ENCODE data around the gene RGS3. TPM values are rescaled to one million over a fixed set of nuclear protein-coding genes. Genes with fewer than 3 reads are reported as not detected.

Gene RGS3
- total RNA-seq (2021; ENCODE audit: unreplicated experiment) (39.4 TPM), Bru-seq, nascent RNA (percentile 76 among the genes with signal in this experiment), BruChase-seq, experiment 1, labeled RNA remaining after a 6-hour chase (percentile 57 among the genes with signal in this experiment), BruChase-seq, experiment 2, labeled RNA remaining after a 2-hour chase (percentile 67 among the genes with signal in this experiment)
- polyA plus RNA-seq (2012): 35.0 and 42.5 TPM in 2 replicates
- long read RNA-seq, full-length matches to known transcripts: 15 of 48 reads
- long read RNA-seq, partial matches to known transcripts: 8 of 48 reads
- long read RNA-seq, other reads (novel, unspliced or antisense): 25 of 48 reads

GRCh38 chr9:113463418-113464285 is at the start of gene RGS3:
Gene RGS3 (plus strand): TSS chr9:113463727. CDS start chr9:113463803, 76 bp downstream.
- DNase-seq (ENCODE audit: low read depth, low spot score): peak; percentile 42
- H3K9me2 ChIP-seq (ENCODE audit: insufficient read depth): no peaks in the 10 kb centered on the region
- H3K4me1 ChIP-seq (ENCODE audit: control insufficient read depth in 1 of 2, insufficient read depth in 2 of 2, low read length in 2 of 2): peaks cover 18 to 31% of the 10 kb centered on the region in 2 experiments; a peak in 3 of 4 replicates

More at GRCh38 chr9:113463418-113464285, at the start of gene RGS3:
- Histone ChIP-seq H3K9me3 (ENCODE audit: control insufficient read depth in 1 of 2, insufficient read depth in 1 of 2, low read depth in 1 of 2, low read length in 2 of 2) (no peaks in the 10 kb centered on the region), H3K36me3 (ENCODE audit: control insufficient read depth in 1 of 2, insufficient read depth in 2 of 2, low read length in 2 of 2) (0 out of 4 replicates have a peak, but pooled peaks cover 0 to 7% of the 10 kb centered on the region in 2 experiments), H2AFZ (ENCODE audit: low read depth, low read length, poor library complexity, severe bottlenecking) (peak within 1 kb of the TSS; percentile 29), H3K4me2 (ENCODE audit: low read length) (peak within 1 kb of the TSS; percentile 90), H3K9ac (ENCODE audit: low read length) (peak within 1 kb of the TSS; percentile 88), H3K79me2 (ENCODE audit: insufficient read depth, low read length) (peaks cover 50% of the 10 kb centered on the region), H3K27me3 (ENCODE audit: insufficient read depth, low read length) (no peaks in the 10 kb centered on the region), H4K20me1 (ENCODE audit: insufficient read depth) (no peaks in the 10 kb centered on the region), H3K4me3 (replicated peaks in 1 of 2; ENCODE audit: low read depth in 1 of 2, low read length in 2 of 2) (peak within 1 kb of the TSS; percentile 82 to 84), H3K27ac (ENCODE audit: low read depth, low read length) (peak within 1 kb of the TSS; percentile 66)
- TF ChIP-seq POLR2AphosphoS5 (IDR thresholded peaks at IDR 0.05; ENCODE audit: low read depth, low read length): peak; percentile 88
- TF ChIP-seq ZBTB33 (IDR thresholded peaks at IDR 0.05; ENCODE audit: extremely low read depth, insufficient replicate concordance, low read length): no peak
- TF ChIP-seq MAX (IDR thresholded peaks at IDR 0.05): peak; percentile 96
- peak; percentile 49; the same call in 1 of the 2 replicates for TF ChIP-seq ZFX (IDR thresholded peaks at IDR 0.05)
- TF ChIP-seq CTCF (IDR thresholded peaks at IDR 0.05 in 2 of 3, conservative IDR thresholded peaks at IDR 0.05 in 1 of 3; ENCODE audit: borderline replicate concordance in 1 of 3, insufficient read depth in 1 of 3, low read depth in 2 of 3, low read length in 2 of 3): 0 out of 6 replicates have a peak, but pooled peaks of 1 of the 3 experiments have one; percentile 1
- TF ChIP-seq EZH2phosphoT487 (IDR thresholded peaks at IDR 0.05; ENCODE audit: borderline replicate concordance): no peak
- TF ChIP-seq TCF7L2 (IDR thresholded peaks at IDR 0.05; ENCODE audit: borderline replicate concordance, extremely low read depth, insufficient read depth, insufficient read length): no peak
- peak; percentile 68; the same call in 1 of the 2 replicates for TF ChIP-seq CBX3 (IDR thresholded peaks at IDR 0.05; ENCODE audit: low read depth)
- peak; percentile 42 for TF ChIP-seq YY1 (IDR thresholded peaks at IDR 0.05; ENCODE audit: extremely low read depth, insufficient replicate concordance, low read depth, low read length)
- TF ChIP-seq SIN3A (IDR thresholded peaks at IDR 0.05; ENCODE audit: low read depth): peak; percentile 62
- TF ChIP-seq SP1 (IDR thresholded peaks at IDR 0.05; ENCODE audit: low read depth): peak; percentile 67
- peak; percentile 57 for TF ChIP-seq POLR2A (IDR thresholded peaks at IDR 0.05; ENCODE audit: borderline replicate concordance, extremely low read depth, insufficient read depth, insufficient read length)
- RAD21 ChIA-PET (ENCODE audit: low non-redundant PET in 1 of 2, low total read pairs in 2 of 2, uncharacterized antibody in 2 of 2, unreplicated experiment in 2 of 2): no interaction called here
- peak; percentile 99 for ATAC-seq
- intact Hi-C loops (cut with micrococcal nuclease): no loop called here
- POLR2A ChIA-PET: interaction anchor here (0.8 to 2.0 kb wide), 2 partner anchors 9 to 12 kb away, joined by 4 to 6 read pairs; no protein-coding TSS in a partner anchor
- BruUV-seq (replicated peaks): TSS peak; percentile 51
- CTCF ChIA-PET: interaction anchor here (0.7 to 1.5 kb wide), 4 partner anchors 10 to 195 kb away, joined by 3 to 5 read pairs (median 4); no protein-coding TSS in a partner anchor
